Vagina (tissue), 2 donors: ENCODE data around the gene FBXO24.

Experiments
- CTCF ChIP-seq, 3 experiments: fragments of 450-650 bp in 2 of 3; fragments of 200-600 bp in 1 of 3; sonication (generic) in 1 of 3; IDR thresholded peaks; one replicate each; pipeline ENCODE4 v1.5.1; 2017 to 2019; ENCODE audit warnings: antibody characterized with exemption in 3 of 3, mild to moderate bottlenecking in 2 of 3, moderate library complexity in 2 of 3
- POLR2AphosphoS5 ChIP-seq, 2 donors: sonication (generic); formaldehyde crosslinking; IDR thresholded peaks; one replicate each; pipeline ENCODE4 v1.9.0; 2017; ENCODE audit warnings: antibody characterized with exemption in 2 of 2, mild to moderate bottlenecking in 2 of 2, low read depth in 1 of 2; ENCODE audit not compliant: insufficient read depth in 1 of 2

GRCh38 chr7:100552532-100552931 is 33.6 kb upstream of the FBXO24 start:
- TF ChIP-seq CTCF (IDR thresholded peaks at IDR 0.05) = no peak
- TF ChIP-seq POLR2AphosphoS5 (IDR thresholded peaks at IDR 0.05; ENCODE audit: insufficient read depth in 1 of 2, low read depth in 1 of 2) = no peak
